ENCODE results near the gene TSPEAR. TPM values are rescaled to one million over a fixed set of nuclear protein-coding genes. Genes with fewer than 3 reads are reported as not detected.

Gene TSPEAR
- total RNA-seq, 3 donors from 2014 or later = not detected

- H3K4me3 Mint-ChIP-seq = no peak overlapping the region
- H3K4me1 Mint-ChIP-seq (ENCODE audit: low read depth) = peaks cover 9% of the 10 kb centered on the region
- H3K9me3 Mint-ChIP-seq = no peaks in the 10 kb centered on the region
- no peak for ATAC-seq
- no peak for DNase-seq
- no peaks in the 10 kb centered on the region for H3K36me3 Mint-ChIP-seq (ENCODE audit: insufficient read depth)
- H3K27me3 Mint-ChIP-seq (ENCODE audit: low read depth) = peaks cover 52% of the 10 kb centered on the region
These were observed 7.2 kb upstream of the TSPEAR start for GRCh38 chr21:44718571-44718970.

GRCh38 chr21:44718093-44718492 is 6.7 kb upstream of the TSPEAR start:
- H3K27me3 Mint-ChIP-seq (ENCODE audit: low read depth) = peaks cover 54% of the 10 kb centered on the region
- H3K4me3 Mint-ChIP-seq = no peak overlapping the region
- ATAC-seq (no peak), DNase-seq (no peak)
- H3K4me1 Mint-ChIP-seq (ENCODE audit: low read depth) = peaks cover 5% of the 10 kb centered on the region
- no peaks in the 10 kb centered on the region for H3K9me3 Mint-ChIP-seq
- no peaks in the 10 kb centered on the region for H3K36me3 Mint-ChIP-seq (ENCODE audit: insufficient read depth)

GRCh38 chr21:44716984-44717383 is 5.6 kb upstream of the TSPEAR start:
- Mint-ChIP-seq H3K27me3 (ENCODE audit: low read depth) (peaks cover 57% of the 10 kb centered on the region), H3K4me1 (ENCODE audit: low read depth) (peaks cover 2% of the 10 kb centered on the region), H3K36me3 (ENCODE audit: insufficient read depth) (no peaks in the 10 kb centered on the region), H3K9me3 (no peaks in the 10 kb centered on the region), H3K4me3 (no peak overlapping the region)
- ATAC-seq (no peak), DNase-seq (no peak)

GRCh38 chr21:44714905-44715304 is 3.5 kb upstream of the TSPEAR start:
- Mint-ChIP-seq H3K36me3 (ENCODE audit: insufficient read depth) (no peaks in the 10 kb centered on the region), H3K27me3 (ENCODE audit: low read depth) (peaks cover 59% of the 10 kb centered on the region), H3K4me1 (ENCODE audit: low read depth) (peaks cover 16% of the 10 kb centered on the region), H3K4me3 (no peak overlapping the region), H3K9me3 (no peaks in the 10 kb centered on the region)
- DNase-seq (no peak), ATAC-seq (no peak)

GRCh38 chr21:44713846-44714245 is 2.5 kb upstream of the TSPEAR start:
- peaks cover 26% of the 10 kb centered on the region for H3K4me1 Mint-ChIP-seq (ENCODE audit: low read depth)
- H3K9me3 Mint-ChIP-seq = no peaks in the 10 kb centered on the region
- peaks cover 62% of the 10 kb centered on the region for H3K27me3 Mint-ChIP-seq (ENCODE audit: low read depth)
- no peak overlapping the region for H3K4me3 Mint-ChIP-seq
- no peak for DNase-seq
- no peak for ATAC-seq
- no peaks in the 10 kb centered on the region for H3K36me3 Mint-ChIP-seq (ENCODE audit: insufficient read depth)

- no peaks in the 10 kb centered on the region for H3K36me3 Mint-ChIP-seq (ENCODE audit: insufficient read depth)
- peaks cover 62% of the 10 kb centered on the region for H3K27me3 Mint-ChIP-seq (ENCODE audit: low read depth)
- ATAC-seq (no peak), DNase-seq (no peak)
- no peaks in the 10 kb centered on the region for H3K9me3 Mint-ChIP-seq
- H3K4me1 Mint-ChIP-seq (ENCODE audit: low read depth) = peaks cover 29% of the 10 kb centered on the region
- H3K4me3 Mint-ChIP-seq = no peak overlapping the region
These were observed 1.8 kb upstream of the TSPEAR start for GRCh38 chr21:44713130-44713529.

GRCh38 chr21:44712203-44713028 is 1.0 kb upstream of the TSPEAR start:
- H3K9me3 Mint-ChIP-seq = no peaks in the 10 kb centered on the region
- DNase-seq = no peak
- H3K4me3 Mint-ChIP-seq = no peak overlapping the region
- no peaks in the 10 kb centered on the region for H3K36me3 Mint-ChIP-seq (ENCODE audit: insufficient read depth)
- no peak for ATAC-seq
- H3K4me1 Mint-ChIP-seq (ENCODE audit: low read depth) = peaks cover 29% of the 10 kb centered on the region
- peaks cover 68% of the 10 kb centered on the region for H3K27me3 Mint-ChIP-seq (ENCODE audit: low read depth)

- DNase-seq = no peak
- Mint-ChIP-seq H3K4me1 (ENCODE audit: low read depth) (peaks cover 29% of the 10 kb centered on the region), H3K4me3 (peak overlapping the region; percentile 27), H3K9me3 (peaks cover 2% of the 10 kb centered on the region), H3K27me3 (ENCODE audit: low read depth) (peaks cover 79% of the 10 kb centered on the region), H3K36me3 (ENCODE audit: insufficient read depth) (no peaks in the 10 kb centered on the region)
- ATAC-seq = peak; percentile 12 to 25
These were observed 531 bp downstream of the TSPEAR start for GRCh38 chr21:44710756-44711326.

GRCh38 chr21:44710294-44710665 is 1.1 kb downstream of the TSPEAR start:
- peak in 1 of 2 donors; percentile 12 for ATAC-seq
- no peak for DNase-seq
- peaks cover 85% of the 10 kb centered on the region for H3K27me3 Mint-ChIP-seq (ENCODE audit: low read depth)
- peaks cover 29% of the 10 kb centered on the region for H3K4me1 Mint-ChIP-seq (ENCODE audit: low read depth)
- peaks cover 6% of the 10 kb centered on the region for H3K9me3 Mint-ChIP-seq
- H3K4me3 Mint-ChIP-seq = no peak overlapping the region
- H3K36me3 Mint-ChIP-seq (ENCODE audit: insufficient read depth) = no peaks in the 10 kb centered on the region

- DNase-seq (no peak), ATAC-seq (peak; percentile 41 to 44)
- Mint-ChIP-seq H3K27me3 (ENCODE audit: low read depth) (peaks cover 88% of the 10 kb centered on the region), H3K36me3 (ENCODE audit: insufficient read depth) (no peaks in the 10 kb centered on the region), H3K4me1 (ENCODE audit: low read depth) (peaks cover 27% of the 10 kb centered on the region), H3K4me3 (peak overlapping the region; percentile 24), H3K9me3 (peaks cover 11% of the 10 kb centered on the region)
These were observed 1.7 kb downstream of the TSPEAR start for GRCh38 chr21:44709426-44710293.

- Mint-ChIP-seq H3K36me3 (ENCODE audit: insufficient read depth) (no peaks in the 10 kb centered on the region), H3K27me3 (ENCODE audit: low read depth) (peaks cover 89% of the 10 kb centered on the region), H3K9me3 (peaks cover 11% of the 10 kb centered on the region), H3K4me1 (ENCODE audit: low read depth) (peaks cover 27% of the 10 kb centered on the region), H3K4me3 (peak overlapping the region; percentile 24)
- ATAC-seq = no peak
- no peak for DNase-seq
These were observed 2.4 kb downstream of the TSPEAR start for GRCh38 chr21:44708866-44709425.

- DNase-seq (no peak), ATAC-seq (no peak)
- Mint-ChIP-seq H3K36me3 (ENCODE audit: insufficient read depth) (no peaks in the 10 kb centered on the region), H3K4me1 (ENCODE audit: low read depth) (peaks cover 27% of the 10 kb centered on the region), H3K9me3 (peaks cover 11% of the 10 kb centered on the region), H3K27me3 (ENCODE audit: low read depth) (peaks cover 87% of the 10 kb centered on the region), H3K4me3 (no peak overlapping the region)
These were observed 3.0 kb downstream of the TSPEAR start for GRCh38 chr21:44708213-44708865.

- Mint-ChIP-seq H3K9me3 (peaks cover 11% of the 10 kb centered on the region), H3K27me3 (ENCODE audit: low read depth) (peaks cover 85% of the 10 kb centered on the region), H3K4me3 (no peak overlapping the region), H3K4me1 (ENCODE audit: low read depth) (peaks cover 27% of the 10 kb centered on the region), H3K36me3 (ENCODE audit: insufficient read depth) (no peaks in the 10 kb centered on the region)
- no peak for ATAC-seq
- DNase-seq = no peak
These were observed 4.4 kb downstream of the TSPEAR start for GRCh38 chr21:44706706-44707581.

Data from activated T-cell treated with anti-CD3 and anti-CD28 coated beads, Interleukin-2, amount 50 U/mL, for 4 hours (primary cell).